A549 (cell line): ENCODE results near the gene PCBP3.

Source experiments
- CEBPB ChIP-seq, 2 experiments: fragments of >200 bp in 1 of 2; sonication (Bioruptor Twin) in 1 of 2; formaldehyde crosslinking in 1 of 2; IDR thresholded peaks; 2 replicates each; pipeline ENCODE4 v1.6.1; 2012 to 2016
- CHD2 ChIP-seq: fragments of 150-350 bp; IDR thresholded peaks from 2 replicates; pipeline ENCODE4 v1.6.1; 2014; ENCODE audit warnings: low read length; ENCODE audit not compliant: partially characterized antibody
- CHD4 ChIP-seq: fragments of 200-600 bp; sonication (generic); IDR thresholded peaks from 2 replicates; pipeline ENCODE4 v1.6.1; 2016; ENCODE audit warnings: antibody characterized with exemption, mild to moderate bottlenecking, borderline replicate concordance
- CTCF ChIP-seq: fragments of >200 bp; sonication (Bioruptor Twin); formaldehyde crosslinking; IDR thresholded peaks from 3 replicates; pipeline ENCODE4 v1.5.1; 2016
- EP300 ChIP-seq, 2 experiments: fragments of >200 bp; sonication (Bioruptor Twin); formaldehyde crosslinking; IDR thresholded peaks; 2 replicates in 1 of 2; 3 replicates in 1 of 2; pipeline ENCODE4 v1.6.1; 2016 to 2017
- JUN ChIP-seq, 2 experiments: fragments of >200 bp; sonication (Bioruptor Twin); formaldehyde crosslinking; IDR thresholded peaks; 2 replicates in 1 of 2; 3 replicates in 1 of 2; pipeline ENCODE4 v1.6.1; 2016 to 2017
- KDM5A ChIP-seq: fragments of 200-600 bp; sonication (generic); IDR thresholded peaks from 2 replicates; pipeline ENCODE4 v1.6.1; 2016; ENCODE audit warnings: antibody characterized with exemption, mild to moderate bottlenecking
- POLR2A ChIP-seq: IDR thresholded peaks from 2 replicates; pipeline ENCODE4 v1.6.1; 2012; ENCODE audit warnings: mild to moderate bottlenecking, low read length
- RAD21 ChIP-seq, 2 experiments: fragments of >200 bp in 1 of 2; sonication (Bioruptor Twin) in 1 of 2; formaldehyde crosslinking in 1 of 2; IDR thresholded peaks in 1 of 2; conservative IDR thresholded peaks in 1 of 2; 2 replicates in 1 of 2; 3 replicates in 1 of 2; pipeline ENCODE4 v1.6.1; 2012 to 2018; ENCODE audit warnings: inconsistent platforms in 1 of 2
- RFX5 ChIP-seq: fragments of 450-650 bp; IDR thresholded peaks from 2 replicates; pipeline ENCODE4 v1.7.1; 2014; ENCODE audit warnings: antibody characterized with exemption, mild to moderate bottlenecking, moderate library complexity
- RNF2 ChIP-seq: fragments of 200-600 bp; sonication (generic); IDR thresholded peaks from 2 replicates; pipeline ENCODE4 v1.6.1; 2016; ENCODE audit warnings: low read depth, mild to moderate bottlenecking, antibody characterized with exemption, moderate library complexity, borderline replicate concordance
- USF2 ChIP-seq: fragments of 450-650 bp; IDR thresholded peaks from 2 replicates; pipeline ENCODE4 v1.6.1; 2014; ENCODE audit warnings: antibody characterized with exemption

GRCh38 chr21:45926281-45926680, 282.8 kb downstream of the PCBP3 start:
- no peak for TF ChIP-seq CTCF
- TF ChIP-seq POLR2A, result no peak
- TF ChIP-seq KDM5A, result no peak
- TF ChIP-seq USF2, result no peak
- no peak for TF ChIP-seq RAD21 (conservative IDR thresholded peaks at IDR 0.05 in 1 of 2, IDR thresholded peaks at IDR 0.05 in 1 of 2)
- TF ChIP-seq CHD4, result no peak
- TF ChIP-seq CHD2, result no peak
- TF ChIP-seq JUN (IDR thresholded peaks at IDR 0.05), result no peak
- no peak for TF ChIP-seq RFX5
- no peak for TF ChIP-seq CEBPB (IDR thresholded peaks at IDR 0.05)
- TF ChIP-seq EP300 (IDR thresholded peaks at IDR 0.05), result no peak
- TF ChIP-seq RNF2, result no peak
